ENCODE results near the gene PBX3. TPM values are rescaled to one million over a fixed set of nuclear protein-coding genes. Genes with fewer than 3 reads are reported as not detected.

The PBX3 gene
- total RNA-seq, 1 experiment from 2014 or later = 46.0 TPM

GRCh38 chr9:125854553-125855275, 107.5 kb downstream of the PBX3 start:
- H3K23me2 ChIP-seq (ENCODE audit: insufficient read length, low read depth, low read length, poor library complexity, severe bottlenecking) = no peaks in the 10 kb centered on the region
- no peaks in the 10 kb centered on the region for H3K9me3 ChIP-seq (ENCODE audit: control insufficient read depth, low read depth, low read length)
- no peaks in the 10 kb centered on the region; the same call in 1 of the 2 replicates for H3K79me2 ChIP-seq (ENCODE audit: insufficient read depth, low read length)
- H2BK12ac ChIP-seq (ENCODE audit: insufficient read length, low read depth, low read length) = no peak overlapping the region
- no peak overlapping the region for H3K9ac ChIP-seq (ENCODE audit: extremely low read depth, insufficient read length, low read length)
- no peak for TF ChIP-seq CTCF (conservative IDR thresholded peaks at IDR 0.05)
- H4K91ac ChIP-seq (ENCODE audit: insufficient read length, low read depth, low read length) = no peak overlapping the region
- H2BK15ac ChIP-seq (ENCODE audit: low read depth, low read length) = no peak overlapping the region
- no peak overlapping the region for H3T11ph ChIP-seq (ENCODE audit: low read length)
- H3K4ac ChIP-seq (ENCODE audit: low read depth, low read length) = no peak overlapping the region
- Mint-ChIP-seq H3K9me3 (no peaks in the 10 kb centered on the region), H3K4me1 (peaks cover 10 to 12% of the 10 kb centered on the region in 2 experiments; a peak in 3 of 4 replicates), H3K36me3 (ENCODE audit: insufficient read depth in 1 of 3, low read depth in 3 of 3) (no peaks in the 10 kb centered on the region), H3K27ac (no peak overlapping the region), H3K4me3 (no peak overlapping the region), H3K27me3 (ENCODE audit: low read depth) (no peaks in the 10 kb centered on the region)
- H2BK5ac ChIP-seq (ENCODE audit: insufficient read length, low read length) = no peak overlapping the region
- no peaks in the 10 kb centered on the region for H3K4me1 ChIP-seq (ENCODE audit: insufficient read depth, low read length)
- no peak overlapping the region for H3K18ac ChIP-seq (ENCODE audit: insufficient read length, low read depth, low read length)
- no peak overlapping the region for H3K4me2 ChIP-seq (ENCODE audit: insufficient read depth, insufficient read length, low read length)
- H4K5ac ChIP-seq (ENCODE audit: insufficient read length, low read depth, low read length) = no peak overlapping the region
- no peak overlapping the region for H3K56ac ChIP-seq (ENCODE audit: insufficient read length, low read depth, low read length)
- H4K8ac ChIP-seq (replicated peaks; ENCODE audit: insufficient read length, low read depth, low read length) = no peak overlapping the region
- H3K14ac ChIP-seq (ENCODE audit: insufficient read depth, low read length) = no peak overlapping the region
- no peak overlapping the region for H3K23ac ChIP-seq (ENCODE audit: insufficient read length, low read depth, low read length)
- no peaks in the 10 kb centered on the region for H4K20me1 ChIP-seq (ENCODE audit: control insufficient read depth, insufficient read depth, insufficient read length)
- H2BK20ac ChIP-seq (ENCODE audit: low read depth, low read length, poor library complexity, severe bottlenecking) = no peak overlapping the region
- no peaks in the 10 kb centered on the region for H3K79me1 ChIP-seq (ENCODE audit: insufficient read depth, low read depth, low read length, poor library complexity, severe bottlenecking)
- H2BK120ac ChIP-seq (ENCODE audit: low read depth, low read length, poor library complexity, severe bottlenecking) = no peak overlapping the region
- H3K27me3 ChIP-seq (ENCODE audit: insufficient read depth, low read length) = no peaks in the 10 kb centered on the region
- H3K27ac ChIP-seq (ENCODE audit: insufficient read length, low read depth, low read length) = no peak overlapping the region
- no peak overlapping the region for H2AFZ ChIP-seq (ENCODE audit: low read length)
- no peak overlapping the region for H2AK5ac ChIP-seq (ENCODE audit: insufficient read length, low read length)
- DNase-seq = no peak
